HEK293 (cell line): ENCODE data around the gene D2HGDH.

Experiments used
- CTCF ChIA-PET: fragments of 350-600 bp; formaldehyde crosslinking; extraction: SDS; loops from one replicate; lab custom pipeline; 2021; ENCODE audit warnings: antibody characterized with exemption; lab: Yijun Ruan, JAX
- POLR2A ChIA-PET: fragments of 300-600 bp; formaldehyde crosslinking; extraction: SDS; loops from one replicate; lab custom pipeline; 2020; ENCODE audit warnings: antibody characterized with exemption, inconsistent platforms; lab: Yijun Ruan, JAX
- H3K27ac ChIP-seq: fragments of 200-500 bp; sonication (Bioruptor generic); 2 replicates; pipeline ENCODE4 v1.5.1; 2014; ENCODE audit warnings: low read depth, low read length, control low read depth, inconsistent platforms; ENCODE audit errors: extremely low read depth
- H3K36me3 ChIP-seq, 2 experiments: fragments of 200-500 bp in 1 of 2; sonication (Bioruptor generic) in 1 of 2; 1 replicate in 1 of 2; 2 replicates in 1 of 2; pipeline ENCODE4 v1.5.1; 2014 to 2017; ENCODE audit warnings: inconsistent platforms in 2 of 2, low read length in 2 of 2; ENCODE audit not compliant: control insufficient read depth in 2 of 2, insufficient read depth in 1 of 2
- H3K4me1 ChIP-seq: fragments of 200-500 bp; sonication (Bioruptor generic); 2 replicates; pipeline ENCODE4 v1.5.1; 2014; ENCODE audit warnings: mild to moderate bottlenecking, low read length, inconsistent platforms; ENCODE audit not compliant: control insufficient read depth, insufficient read depth
- H3K4me3 ChIP-seq: 2 replicates; pipeline ENCODE4 v1.5.1; 2011; ENCODE audit warnings: low read depth, mild to moderate bottlenecking, control low read depth, low read length, moderate library complexity
- H3K9me3 ChIP-seq: fragments of 200-500 bp; sonication (Bioruptor generic); 2 replicates; pipeline ENCODE4 v1.5.1; 2014; ENCODE audit warnings: low read depth, low read length, inconsistent platforms; ENCODE audit not compliant: control insufficient read depth, insufficient read depth
- HOXA7 ChIP-seq: sonication (generic); formaldehyde crosslinking; IDR thresholded peaks from 2 replicates; pipeline ENCODE4 v1.8.1; 2022; ENCODE audit warnings: missing genetic modification reagents, borderline replicate concordance
- KLF1 ChIP-seq: fragments of 450-650 bp; formaldehyde crosslinking; IDR thresholded peaks from 2 replicates; pipeline ENCODE4 v1.5.1; 2016; ENCODE audit warnings: missing biosample characterization, missing genetic modification characterization
- KLF8 ChIP-seq: fragments of 450-650 bp; formaldehyde crosslinking; IDR thresholded peaks from 2 replicates; pipeline ENCODE4 v1.5.1; 2016; ENCODE audit warnings: missing biosample characterization, missing genetic modification characterization
- MEIS1 ChIP-seq: sonication (generic); formaldehyde crosslinking; IDR thresholded peaks from 2 replicates; pipeline ENCODE4 v1.8.1; 2022; ENCODE audit warnings: missing genetic modification reagents, mild to moderate bottlenecking, borderline replicate concordance
- OSR2 ChIP-seq: fragments of 450-650 bp; formaldehyde crosslinking; IDR thresholded peaks from 2 replicates; pipeline ENCODE4 v1.5.1; 2016; ENCODE audit warnings: missing biosample characterization, missing genetic modification characterization
- WT1 ChIP-seq: fragments of 450-650 bp; formaldehyde crosslinking; IDR thresholded peaks from 2 replicates; pipeline ENCODE4 v1.5.1; 2016; ENCODE audit warnings: missing biosample characterization, missing genetic modification characterization
- ZFHX2 ChIP-seq: fragments of 450-650 bp; formaldehyde crosslinking; conservative IDR thresholded peaks from 2 replicates; pipeline ENCODE4 v1.5.1; 2016; ENCODE audit warnings: missing biosample characterization, missing genetic modification characterization
- ZNF175 ChIP-seq: fragments of 450-650 bp; formaldehyde crosslinking; IDR thresholded peaks from 2 replicates; pipeline ENCODE4 v1.5.1; 2016; ENCODE audit warnings: missing biosample characterization, missing genetic modification characterization
- ZNF19 ChIP-seq: fragments of 450-650 bp; formaldehyde crosslinking; IDR thresholded peaks from 2 replicates; pipeline ENCODE4; 2016; ENCODE audit warnings: missing biosample characterization, missing genetic modification characterization, low read depth
- ZNF2 ChIP-seq: fragments of 450-650 bp; formaldehyde crosslinking; IDR thresholded peaks from 2 replicates; pipeline ENCODE4 v1.5.1; 2016; ENCODE audit warnings: missing biosample characterization, missing genetic modification characterization
- ZNF214 ChIP-seq: fragments of 450-650 bp; formaldehyde crosslinking; IDR thresholded peaks from 2 replicates; pipeline ENCODE4 v1.5.1; 2017; ENCODE audit warnings: missing biosample characterization, mild to moderate bottlenecking, missing genetic modification characterization, borderline replicate concordance
- ZNF311 ChIP-seq: fragments of 450-650 bp; formaldehyde crosslinking; IDR thresholded peaks from 2 replicates; pipeline ENCODE4 v1.5.1; 2017; ENCODE audit warnings: missing biosample characterization, missing genetic modification characterization, borderline replicate concordance
- ZNF350 ChIP-seq: fragments of 450-650 bp; formaldehyde crosslinking; IDR thresholded peaks from 2 replicates; pipeline ENCODE4 v1.5.0; 2017; ENCODE audit warnings: missing biosample characterization, mild to moderate bottlenecking, missing genetic modification characterization
- ZNF521 ChIP-seq: fragments of 450-650 bp; formaldehyde crosslinking; IDR thresholded peaks from 2 replicates; pipeline ENCODE4 v1.5.1; 2017; ENCODE audit warnings: missing biosample characterization, mild to moderate bottlenecking, missing genetic modification characterization
- ZNF558 ChIP-seq: fragments of 450-650 bp; formaldehyde crosslinking; IDR thresholded peaks from 2 replicates; pipeline ENCODE4 v1.5.1; 2016; ENCODE audit warnings: missing biosample characterization, missing genetic modification characterization
- ZNF76 ChIP-seq: fragments of 450-650 bp; formaldehyde crosslinking; IDR thresholded peaks from 2 replicates; pipeline ENCODE4; 2016; ENCODE audit warnings: low read depth, missing biosample characterization, missing genetic modification characterization, borderline replicate concordance
- ZNF768 ChIP-seq: fragments of 450-650 bp; formaldehyde crosslinking; IDR thresholded peaks from 2 replicates; pipeline ENCODE4 v1.5.1; 2018; ENCODE audit warnings: missing biosample characterization, mild to moderate bottlenecking, missing genetic modification characterization
- ZNF792 ChIP-seq: fragments of 450-650 bp; formaldehyde crosslinking; IDR thresholded peaks from 2 replicates; pipeline ENCODE4 v1.5.1; 2016; ENCODE audit warnings: missing biosample characterization, missing genetic modification characterization
- ZNF843 ChIP-seq: fragments of 450-650 bp; formaldehyde crosslinking; IDR thresholded peaks from 2 replicates; pipeline ENCODE4 v1.5.1; 2016; ENCODE audit warnings: missing biosample characterization, missing genetic modification characterization
- TF ChIP-seq, protein P1 (sequence below): fragments of 450-650 bp; formaldehyde crosslinking; IDR thresholded peaks from 2 replicates; pipeline ENCODE4 v1.5.1; 2016; ENCODE audit warnings: missing biosample characterization, missing genetic modification characterization, low read depth
- TF ChIP-seq, protein P2 (sequence below): fragments of 450-650 bp; formaldehyde crosslinking; IDR thresholded peaks from 2 replicates; pipeline ENCODE4 v1.5.1; 2016; ENCODE audit warnings: missing biosample characterization, missing genetic modification characterization
- TF ChIP-seq, protein P3 (sequence below): sonication (generic); formaldehyde crosslinking; IDR thresholded peaks from 2 replicates; pipeline ENCODE4 v1.8.1; 2022; ENCODE audit warnings: mild to moderate bottlenecking, moderate library complexity, missing genetic modification reagents

Gene D2HGDH

DNA sequence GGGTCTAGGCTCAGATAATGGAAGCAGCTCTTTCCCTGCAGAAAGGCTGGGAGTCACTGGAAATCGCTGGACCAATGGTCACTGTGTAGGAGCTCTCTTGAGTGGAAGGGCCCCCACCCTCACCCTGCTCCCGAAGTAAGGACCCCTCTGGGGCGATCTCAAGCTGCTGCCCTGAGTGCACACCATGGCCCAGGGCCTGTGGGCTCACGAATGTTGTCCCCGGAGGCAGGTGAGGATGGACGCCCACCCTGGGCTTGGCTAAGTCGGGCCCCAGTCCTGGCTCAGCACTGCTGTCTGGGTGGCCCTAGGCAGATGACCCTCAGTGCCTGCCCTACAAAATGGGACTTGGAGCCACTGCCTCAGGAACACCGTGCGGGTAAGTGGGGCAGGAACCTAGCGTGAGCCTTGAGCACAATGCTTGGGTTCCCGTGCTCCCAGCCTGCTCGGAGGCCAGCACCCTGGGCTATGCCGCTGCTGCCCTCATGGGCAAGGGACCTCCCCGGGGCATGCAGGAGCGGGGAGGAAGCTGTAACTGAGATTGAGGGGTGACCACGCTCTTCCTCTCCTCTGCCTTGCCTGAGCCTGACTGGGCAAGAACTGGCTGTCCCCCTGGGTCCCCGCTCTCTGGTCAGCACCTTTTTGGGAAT is 3.7 kb downstream of the D2HGDH start (continued):
- TF ChIP-seq WT1 (tag by site-specific recombination), result no peak
- TF ChIP-seq, protein P1, sequence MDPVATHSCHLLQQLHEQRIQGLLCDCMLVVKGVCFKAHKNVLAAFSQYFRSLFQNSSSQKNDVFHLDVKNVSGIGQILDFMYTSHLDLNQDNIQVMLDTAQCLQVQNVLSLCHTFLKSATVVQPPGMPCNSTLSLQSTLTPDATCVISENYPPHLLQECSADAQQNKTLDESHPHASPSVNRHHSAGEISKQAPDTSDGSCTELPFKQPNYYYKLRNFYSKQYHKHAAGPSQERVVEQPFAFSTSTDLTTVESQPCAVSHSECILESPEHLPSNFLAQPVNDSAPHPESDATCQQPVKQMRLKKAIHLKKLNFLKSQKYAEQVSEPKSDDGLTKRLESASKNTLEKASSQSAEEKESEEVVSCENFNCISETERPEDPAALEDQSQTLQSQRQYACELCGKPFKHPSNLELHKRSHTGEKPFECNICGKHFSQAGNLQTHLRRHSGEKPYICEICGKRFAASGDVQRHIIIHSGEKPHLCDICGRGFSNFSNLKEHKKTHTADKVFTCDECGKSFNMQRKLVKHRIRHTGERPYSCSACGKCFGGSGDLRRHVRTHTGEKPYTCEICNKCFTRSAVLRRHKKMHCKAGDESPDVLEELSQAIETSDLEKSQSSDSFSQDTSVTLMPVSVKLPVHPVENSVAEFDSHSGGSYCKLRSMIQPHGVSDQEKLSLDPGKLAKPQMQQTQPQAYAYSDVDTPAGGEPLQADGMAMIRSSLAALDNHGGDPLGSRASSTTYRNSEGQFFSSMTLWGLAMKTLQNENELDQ, result no peak
- TF ChIP-seq OSR2, result no peak
- no peak for TF ChIP-seq ZNF843 (tag by site-specific recombination)
- no peak for TF ChIP-seq KLF8 (tag by site-specific recombination)
- TF ChIP-seq KLF1, result no peak
- TF ChIP-seq, protein P2, sequence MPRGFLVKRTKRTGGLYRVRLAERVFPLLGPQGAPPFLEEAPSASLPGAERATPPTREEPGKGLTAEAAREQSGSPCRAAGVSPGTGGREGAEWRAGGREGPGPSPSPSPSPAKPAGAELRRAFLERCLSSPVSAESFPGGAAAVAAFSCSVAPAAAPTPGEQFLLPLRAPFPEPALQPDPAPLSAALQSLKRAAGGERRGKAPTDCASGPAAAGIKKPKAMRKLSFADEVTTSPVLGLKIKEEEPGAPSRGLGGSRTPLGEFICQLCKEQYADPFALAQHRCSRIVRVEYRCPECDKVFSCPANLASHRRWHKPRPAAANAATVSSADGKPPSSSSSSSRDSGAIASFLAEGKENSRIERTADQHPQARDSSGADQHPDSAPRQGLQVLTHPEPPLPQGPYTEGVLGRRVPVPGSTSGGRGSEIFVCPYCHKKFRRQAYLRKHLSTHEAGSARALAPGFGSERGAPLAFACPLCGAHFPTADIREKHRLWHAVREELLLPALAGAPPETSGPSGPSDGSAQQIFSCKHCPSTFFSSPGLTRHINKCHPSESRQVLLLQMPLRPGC (tag by site-specific recombination), result no peak

DNA sequence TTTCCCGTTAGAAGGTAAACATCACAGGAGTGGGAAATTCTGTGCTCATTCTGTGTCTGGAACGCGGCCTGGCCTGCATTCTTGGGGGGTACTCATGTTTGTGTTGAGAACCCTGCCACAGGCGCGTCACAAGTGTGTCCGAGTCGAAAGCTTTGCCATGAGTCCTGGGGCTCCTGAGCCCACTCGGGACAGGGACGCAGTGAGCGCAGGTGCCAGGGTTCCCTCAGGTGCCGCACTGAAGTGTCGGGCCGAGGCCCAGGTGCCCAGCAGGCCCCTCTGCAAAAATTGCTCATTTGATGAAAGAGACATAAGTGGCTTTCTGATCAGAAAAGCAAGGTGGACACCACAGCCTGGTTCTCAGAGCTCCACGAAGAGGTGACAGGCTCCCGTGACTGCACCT is 4.7 kb downstream of the D2HGDH start:
- Histone ChIP-seq H3K4me3 (no peak overlapping the region), H3K9me3 (no peaks in the 10 kb centered on the region), H3K36me3 (peaks cover 0 to 15% of the 10 kb centered on the region in 2 experiments; a peak in 2 of 3 replicates), H3K4me1 (no peaks in the 10 kb centered on the region), H3K27ac (no peak overlapping the region)
- ChIA-PET CTCF (no interaction called here), POLR2A (no interaction called here)
- TF ChIP-seq MEIS1 (CRISPR knock-in tag) (no peak), ZNF175 (tag by site-specific recombination) (no peak), ZNF768 (tag by site-specific recombination) (no peak), ZNF792 (tag by site-specific recombination) (no peak), ZNF2 (tag by site-specific recombination) (no peak), ZNF76 (no peak), ZNF521 (tag by site-specific recombination) (no peak), ZNF558 (tag by site-specific recombination) (no peak), ZNF350 (no peak), ZNF311 (tag by site-specific recombination) (no peak), ZNF19 (tag by site-specific recombination) (no peak), ZNF214 (tag by site-specific recombination) (no peak)
- TF ChIP-seq, protein P3, sequence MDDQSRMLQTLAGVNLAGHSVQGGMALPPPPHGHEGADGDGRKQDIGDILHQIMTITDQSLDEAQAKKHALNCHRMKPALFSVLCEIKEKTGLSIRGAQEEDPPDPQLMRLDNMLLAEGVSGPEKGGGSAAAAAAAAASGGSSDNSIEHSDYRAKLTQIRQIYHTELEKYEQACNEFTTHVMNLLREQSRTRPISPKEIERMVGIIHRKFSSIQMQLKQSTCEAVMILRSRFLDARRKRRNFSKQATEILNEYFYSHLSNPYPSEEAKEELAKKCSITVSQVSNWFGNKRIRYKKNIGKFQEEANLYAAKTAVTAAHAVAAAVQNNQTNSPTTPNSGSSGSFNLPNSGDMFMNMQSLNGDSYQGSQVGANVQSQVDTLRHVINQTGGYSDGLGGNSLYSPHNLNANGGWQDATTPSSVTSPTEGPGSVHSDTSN (CRISPR knock-in tag), result no peak

DNA sequence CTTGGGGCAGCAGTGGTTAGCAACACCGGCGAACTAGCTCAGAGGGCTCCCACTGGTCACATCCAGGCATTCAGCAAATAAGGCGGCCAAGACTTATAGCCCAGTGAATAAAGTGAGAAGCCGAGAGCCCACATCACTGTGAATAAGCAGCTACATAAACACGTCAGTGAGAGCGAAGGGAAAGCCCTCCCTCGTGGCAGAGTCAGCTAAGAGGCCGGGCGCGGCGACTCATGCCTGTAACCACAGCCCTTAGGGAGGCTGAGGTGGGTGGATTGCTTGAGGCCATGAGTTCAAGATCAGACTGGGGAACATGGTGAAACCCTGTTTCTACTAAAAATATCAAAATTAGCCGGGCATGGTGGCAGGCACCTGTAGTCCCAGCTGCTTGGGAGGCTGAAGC is 5.2 kb downstream of the D2HGDH start:
- H3K4me1 ChIP-seq, result no peaks in the 10 kb centered on the region
- no peak overlapping the region for H3K27ac ChIP-seq
- ChIA-PET CTCF (no interaction called here), POLR2A (interaction anchor here (0.6 kb wide), 1 partner anchor 37 kb away, joined by 3 read pairs; no protein-coding TSS in a partner anchor)
- no peaks in the 10 kb centered on the region for H3K9me3 ChIP-seq
- no peak for TF ChIP-seq HOXA7 (CRISPR knock-in tag)
- 0 out of 2 replicates have a peak, but pooled peaks have one; percentile 15 for TF ChIP-seq ZFHX2 (tag by site-specific recombination)
- TF ChIP-seq, all 188 proteins: peak for 1
- Histone ChIP-seq H3K4me3 (no peak overlapping the region), H3K36me3 (peaks cover 0 to 20% of the 10 kb centered on the region in 2 experiments; a peak in 2 of 3 replicates)
